Lung (tissue), 12 donors: Measurements from ENCODE around the gene MBNL1. TPM values are rescaled to one million over a fixed set of nuclear protein-coding genes. Genes with fewer than 3 reads are reported as not detected.

Experiments used
- ATAC-seq: fragments of 200-7000 bp; cut with Tn5 transposase; one replicate; pipeline ENCODE4 v1.9.1; 2020; ENCODE audit warnings: moderate number of reproducible peaks; ENCODE audit not compliant: insufficient read depth, low FRiP score
- DNase-seq, 3 donors: peaks; one replicate each; pipeline ENCODE4 v3.0.0-alpha.2; 2013 to 2017
- H3K27ac ChIP-seq, 2 donors: one replicate each; pipeline ENCODE4 v1.5.1; 2013; ENCODE audit warnings: mild to moderate bottlenecking in 2 of 2, moderate library complexity in 2 of 2, control low read depth in 1 of 2, inconsistent platforms in 1 of 2, low read depth in 1 of 2, low read length in 1 of 2
- H3K27me3 ChIP-seq, 3 donors: one replicate each; pipeline ENCODE4 v1.5.1; 2013; ENCODE audit warnings: low read length in 2 of 3; ENCODE audit not compliant: control insufficient read depth in 3 of 3, insufficient read depth in 3 of 3
- H3K36me3 ChIP-seq, 4 donors: one replicate each; pipeline ENCODE4 v1.5.1; 2013; ENCODE audit warnings: low read length in 4 of 4, mild to moderate bottlenecking in 1 of 4, moderate library complexity in 1 of 4; ENCODE audit not compliant: control insufficient read depth in 4 of 4, insufficient read depth in 4 of 4
- H3K4me1 ChIP-seq, 5 donors: one replicate each; pipeline ENCODE4 v1.5.1; 2013; ENCODE audit warnings: low read length in 5 of 5, mild to moderate bottlenecking in 2 of 5, moderate library complexity in 1 of 5; ENCODE audit not compliant: control insufficient read depth in 5 of 5, insufficient read depth in 5 of 5
- H3K4me3 ChIP-seq: one replicate; pipeline ENCODE4 v1.5.1; 2013; ENCODE audit warnings: mild to moderate bottlenecking, control low read depth, moderate library complexity
- H3K9ac ChIP-seq, 2 donors: one replicate each; pipeline ENCODE4 v1.5.1; 2013; ENCODE audit warnings: low read length in 2 of 2, control low read depth in 1 of 2; ENCODE audit not compliant: insufficient read depth in 1 of 2
- H3K9me3 ChIP-seq, 4 donors: one replicate each; pipeline ENCODE4 v1.5.1; 2013; ENCODE audit warnings: low read length in 3 of 4, mild to moderate bottlenecking in 1 of 4, moderate library complexity in 1 of 4; ENCODE audit not compliant: control insufficient read depth in 4 of 4, insufficient read depth in 3 of 4
- CTCF ChIP-seq: IDR thresholded peaks from 2 replicates; pipeline ENCODE4 v1.5.1; 2012; ENCODE audit warnings: mild to moderate bottlenecking; ENCODE audit errors: control extremely low read depth, extremely low read depth
- WGBS, 2 donors: extraction: QIAGEN DNeasy Blood & Tissue Kit; methylation state at CpG; one replicate each; pipeline ENCODE4 v1.1.7; 2013; 5-methylcytosine and 5-hydroxymethylcytosine counted together
- polyA plus RNA-seq, 2 donors: library from polyadenylated mRNA; stranded (reverse); fragments of 200-250 nt; gene quantifications; one replicate each; pipeline ENCODE4 v1.2.1, GENCODE V29; 2013
- total RNA-seq, 2 donors: library from RNA; depleted of rRNA in 1 of 2; stranded (reverse); fragments of >200 nt in 1 of 2; gene quantifications; one replicate each; pipeline ENCODE4 v1.2.1, GENCODE V29; 2014 to 2021
- donor health status: control.
- donor health status: control.
- donor health status: Bipolar disorder and iron deficiency.
- donor health status: healthy.
- donor health status: DM: yes; HTN: yes; CAD: no.

MBNL1 gene
- total and polyA plus RNA-seq, 4 donors: 55.3 to 266 (median 165) TPM

- Histone ChIP-seq H3K4me1 (no peaks in the 10 kb centered on the region), H3K9ac (no peak overlapping the region), H3K36me3 (no peaks in the 10 kb centered on the region), H3K27me3 (no peaks in the 10 kb centered on the region), H3K4me3 (no peak overlapping the region), H3K9me3 (peaks cover 0 to 3% (median under 1%) of the 10 kb centered on the region in 4 donors), H3K27ac (no peak overlapping the region)
- WGBS, 2 donors: 74 to 88% methylated on average over 2 of the region's 2 CpGs
- DNase-seq: no peak
- ATAC-seq: no peak
- no peak for TF ChIP-seq CTCF
These were observed 208.7 kb downstream of the MBNL1 start for GRCh38 chr3:152477422-152477821.

- WGBS, 2 donors: 58 to 80% methylated on average over 2 of the region's 2 CpGs
- Histone ChIP-seq H3K4me1 (no peaks in the 10 kb centered on the region), H3K9ac (no peak overlapping the region), H3K27ac (no peak overlapping the region), H3K27me3 (no peaks in the 10 kb centered on the region), H3K9me3 (peaks cover 0 to 9% (median 3%) of the 10 kb centered on the region in 4 donors), H3K4me3 (no peak overlapping the region), H3K36me3 (no peaks in the 10 kb centered on the region)
- DNase-seq (no peak), ATAC-seq (no peak)
- TF ChIP-seq CTCF: no peak
These were observed 211.7 kb downstream of the MBNL1 start for GRCh38 chr3:152480282-152480953.

GRCh38 chr3:152486364-152486763 is 217.6 kb downstream of the MBNL1 start:
- Histone ChIP-seq H3K9ac (no peak overlapping the region), H3K27ac (no peak overlapping the region), H3K4me1 (no peaks in the 10 kb centered on the region), H3K27me3 (no peaks in the 10 kb centered on the region), H3K9me3 (peaks cover 0 to 8% (median 3%) of the 10 kb centered on the region in 4 donors), H3K36me3 (no peaks in the 10 kb centered on the region), H3K4me3 (no peak overlapping the region)
- WGBS, 2 donors: 64 to 86% methylated on average over 1 of the region's 1 CpG
- DNase-seq: no peak
- no peak for TF ChIP-seq CTCF
- ATAC-seq: no peak

GRCh38 chr3:152488449-152488848 is 219.7 kb downstream of the MBNL1 start:
- DNase-seq: no peak
- H3K36me3 ChIP-seq: no peaks in the 10 kb centered on the region
- H3K27ac ChIP-seq: no peak overlapping the region
- TF ChIP-seq CTCF: no peak
- H3K9ac ChIP-seq: no peak overlapping the region
- no peaks in the 10 kb centered on the region for H3K4me1 ChIP-seq
- H3K4me3 ChIP-seq: no peak overlapping the region
- 78 to 93% methylated on average over 1 of the region's 1 CpG for WGBS, 2 donors
- H3K27me3 ChIP-seq: no peaks in the 10 kb centered on the region
- ATAC-seq: no peak
- no peaks in the 10 kb centered on the region for H3K9me3 ChIP-seq
